Subcutaneous abdominal adipose tissue (tissue), 5 donors: ENCODE measurements around the gene CSRP2.

Source experiments
- H3K27ac ChIP-seq: one replicate; pipeline ENCODE4 v1.7.0; 2013; ENCODE audit warnings: low read depth, mild to moderate bottlenecking, inconsistent platforms, low read length, moderate library complexity
- H3K27me3 ChIP-seq, 5 donors: one replicate each; pipeline ENCODE4 v1.7.0; 2013; ENCODE audit warnings: low read length in 5 of 5, inconsistent platforms in 1 of 5; ENCODE audit not compliant: control insufficient read depth in 5 of 5, insufficient read depth in 4 of 5
- H3K36me3 ChIP-seq, 5 donors: one replicate each; pipeline ENCODE4 v1.7.0; 2013; ENCODE audit warnings: low read length in 5 of 5; ENCODE audit not compliant: control insufficient read depth in 5 of 5, insufficient read depth in 5 of 5
- H3K4me1 ChIP-seq, 5 donors: one replicate each; pipeline ENCODE4 v1.7.0; 2013; ENCODE audit warnings: low read length in 5 of 5, mild to moderate bottlenecking in 3 of 5, moderate library complexity in 1 of 5; ENCODE audit not compliant: control insufficient read depth in 5 of 5, insufficient read depth in 5 of 5
- H3K4me3 ChIP-seq, 5 donors: one replicate each; pipeline ENCODE4 v1.7.0; 2013; ENCODE audit warnings: low read length in 5 of 5, low read depth in 1 of 5
- H3K9ac ChIP-seq, 5 donors: one replicate each; pipeline ENCODE4 v1.7.0; 2013; ENCODE audit warnings: low read length in 5 of 5, mild to moderate bottlenecking in 4 of 5, moderate library complexity in 3 of 5
- H3K9me3 ChIP-seq, 5 donors: one replicate each; pipeline ENCODE4 v1.7.0; 2013; ENCODE audit warnings: low read length in 5 of 5; ENCODE audit not compliant: control insufficient read depth in 5 of 5
- donor health status: healthy.
- donor health status: healthy.
- donor health status: healthy.
- donor health status: healthy.
- donor health status: healthy.

Gene CSRP2

DNA sequence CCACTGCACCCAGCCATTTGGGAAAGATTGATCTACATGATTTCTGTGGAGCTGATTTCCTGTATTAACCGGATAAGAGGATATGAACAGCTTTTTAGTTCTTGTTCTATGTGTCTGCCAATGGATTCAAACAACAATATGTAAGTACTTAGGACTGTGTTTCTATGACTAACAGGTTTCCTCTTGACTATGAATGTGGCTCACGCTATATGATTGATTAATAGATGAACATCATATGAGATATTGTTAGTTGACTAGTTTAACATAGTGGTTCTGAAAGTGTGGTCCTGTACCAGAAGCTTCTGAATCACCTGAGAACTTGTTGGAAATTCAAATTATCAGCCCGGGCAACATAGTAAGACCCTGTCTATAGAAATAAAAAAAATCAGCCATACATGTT, 12.8 kb upstream of the CSRP2 start:
- H3K9me3 ChIP-seq, result peaks cover 0 to 9% (median 0%) of the 10 kb centered on the region in 5 donors
- H3K36me3 ChIP-seq, result no peaks in the 10 kb centered on the region
- no peak overlapping the region for H3K27ac ChIP-seq
- H3K9ac ChIP-seq, result no peak overlapping the region
- H3K4me1 ChIP-seq, result no peaks in the 10 kb centered on the region
- peaks cover 0 to 2% (median 0%) of the 10 kb centered on the region in 5 donors for H3K27me3 ChIP-seq
- no peak overlapping the region for H3K4me3 ChIP-seq

- Histone ChIP-seq H3K9me3 (peaks cover 0 to 9% (median 0%) of the 10 kb centered on the region in 5 donors), H3K27ac (no peak overlapping the region), H3K36me3 (no peaks in the 10 kb centered on the region)
These were observed 11.6 kb upstream of the CSRP2 start for GRCh38 chr12:76890151-76891143.

DNA sequence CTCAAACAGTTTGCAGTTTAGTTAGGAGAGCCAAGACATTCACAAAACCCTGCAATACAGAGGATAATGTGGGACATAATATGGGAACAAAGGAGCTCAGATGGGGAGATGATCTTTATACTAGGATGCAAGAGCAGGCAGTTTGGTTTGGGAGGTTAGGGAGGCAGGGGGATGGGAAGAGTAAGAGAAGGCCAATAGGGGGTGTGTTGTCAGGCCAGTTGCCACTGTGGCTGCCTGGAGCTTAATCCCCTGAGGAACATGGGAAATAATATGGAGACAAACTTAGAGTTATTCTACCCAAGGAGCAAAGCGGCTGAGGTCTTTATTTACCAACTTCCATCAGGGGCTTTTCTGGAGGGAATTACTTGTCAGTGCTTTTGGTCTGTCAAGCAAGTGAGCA, 10.0 kb upstream of the CSRP2 start:
- Histone ChIP-seq H3K9me3 (peaks cover 0 to 3% (median under 1%) of the 10 kb centered on the region in 5 donors), H3K36me3 (no peaks in the 10 kb centered on the region), H3K9ac (no peak overlapping the region), H3K27ac (no peak overlapping the region), H3K4me3 (no peak overlapping the region), H3K27me3 (peaks cover 0 to 2% (median 0%) of the 10 kb centered on the region in 5 donors), H3K4me1 (no peaks in the 10 kb centered on the region)

More at GRCh38 chr12:76890151-76891143, 11.6 kb upstream of the CSRP2 start:
- peaks cover 0 to 2% (median 0%) of the 10 kb centered on the region in 5 donors for H3K27me3 ChIP-seq
- H3K4me3 ChIP-seq, result no peak overlapping the region
- no peak overlapping the region for H3K9ac ChIP-seq
- H3K4me1 ChIP-seq, result no peaks in the 10 kb centered on the region

- Histone ChIP-seq H3K27me3 (no peaks in the 10 kb centered on the region), H3K4me1 (peaks cover 0 to 9% (median 5%) of the 10 kb centered on the region in 5 donors), H3K9me3 (peaks cover 0 to 13% (median 9%) of the 10 kb centered on the region in 5 donors), H3K4me3 (no peak overlapping the region), H3K9ac (no peak overlapping the region), H3K36me3 (no peaks in the 10 kb centered on the region), H3K27ac (no peak overlapping the region)
These were observed 5.0 kb upstream of the CSRP2 start for GRCh38 chr12:76883811-76884210.

DNA sequence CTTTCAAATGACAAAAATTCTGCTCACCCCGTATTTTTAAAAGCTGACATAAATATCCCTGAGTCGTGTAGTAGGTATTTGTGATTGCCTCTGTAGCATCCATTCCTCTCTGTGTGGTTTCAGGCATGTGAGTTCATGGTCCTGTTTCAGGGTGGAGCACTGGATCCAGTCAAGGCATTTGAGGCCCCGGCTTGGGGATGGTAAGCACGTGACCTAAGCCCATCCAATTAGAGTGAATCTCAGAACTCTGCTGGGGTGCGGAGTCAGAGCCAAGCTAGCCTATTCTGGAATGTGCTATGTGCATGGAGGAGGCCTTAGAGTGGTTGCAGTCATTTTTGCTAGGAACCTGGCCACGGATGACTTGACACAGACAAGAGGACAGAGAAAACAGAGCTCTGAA, 4.3 kb upstream of the CSRP2 start:
- H3K4me3 ChIP-seq, result peak overlapping the region in 1 of 5 donors; percentile 4
- H3K9me3 ChIP-seq, result peaks cover 0 to 13% (median 9%) of the 10 kb centered on the region in 5 donors
- H3K27ac ChIP-seq, result no peak overlapping the region
- H3K9ac ChIP-seq, result no peak overlapping the region
- no peaks in the 10 kb centered on the region for H3K27me3 ChIP-seq
- no peaks in the 10 kb centered on the region for H3K36me3 ChIP-seq
- peaks cover 0 to 15% (median 10%) of the 10 kb centered on the region in 5 donors for H3K4me1 ChIP-seq

DNA sequence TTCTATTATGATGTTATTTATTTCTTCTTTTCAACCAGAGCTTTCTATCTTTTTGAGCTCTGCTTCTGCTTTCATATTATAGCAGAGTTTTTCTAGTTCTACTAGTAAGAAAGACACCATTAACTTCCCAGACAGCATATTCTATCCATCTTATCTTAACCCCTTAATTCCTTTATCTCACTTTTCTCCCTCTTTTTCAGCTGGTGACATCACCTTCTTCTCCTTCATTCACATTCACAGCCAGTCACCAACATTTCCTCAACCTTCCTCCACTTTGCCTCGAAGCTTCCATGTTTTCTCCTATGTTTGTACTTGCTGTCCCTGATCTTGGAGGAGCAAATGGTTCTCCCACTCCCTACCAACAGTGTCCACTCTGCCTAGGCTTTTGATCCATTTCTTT, 3.5 kb upstream of the CSRP2 start:
- Histone ChIP-seq H3K27me3 (no peaks in the 10 kb centered on the region), H3K9ac (no peak overlapping the region), H3K27ac (no peak overlapping the region), H3K9me3 (peaks cover 0 to 13% (median 9%) of the 10 kb centered on the region in 5 donors), H3K4me1 (peaks cover 0 to 21% (median 15%) of the 10 kb centered on the region in 5 donors), H3K4me3 (no peak overlapping the region), H3K36me3 (no peaks in the 10 kb centered on the region)

DNA sequence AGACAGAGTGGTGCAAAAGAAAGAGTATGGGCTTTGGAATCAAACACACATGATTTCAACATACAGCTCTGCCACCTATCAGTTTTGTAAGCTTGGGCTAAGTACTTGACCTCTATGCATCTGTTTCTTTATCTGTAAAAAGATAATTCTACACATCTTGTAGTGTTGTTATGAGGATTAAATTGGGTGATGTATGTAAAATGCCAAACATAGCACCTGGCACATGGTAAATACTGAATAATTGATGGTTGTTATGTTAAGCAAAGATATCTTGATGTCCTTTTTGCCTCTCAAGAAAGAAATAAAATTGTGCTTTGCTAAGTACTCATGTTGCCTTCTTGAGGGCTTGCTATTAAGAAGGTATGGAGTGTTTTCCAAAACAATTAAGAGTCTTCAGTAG, 2.3 kb upstream of the CSRP2 start:
- peaks cover 0 to 25% (median 17%) of the 10 kb centered on the region in 5 donors for H3K4me1 ChIP-seq
- H3K9ac ChIP-seq, result no peak overlapping the region
- peaks cover 0 to 13% (median 9%) of the 10 kb centered on the region in 5 donors for H3K9me3 ChIP-seq
- H3K27me3 ChIP-seq, result no peaks in the 10 kb centered on the region
- H3K4me3 ChIP-seq, result no peak overlapping the region
- H3K27ac ChIP-seq, result no peak overlapping the region
- H3K36me3 ChIP-seq, result no peaks in the 10 kb centered on the region

DNA sequence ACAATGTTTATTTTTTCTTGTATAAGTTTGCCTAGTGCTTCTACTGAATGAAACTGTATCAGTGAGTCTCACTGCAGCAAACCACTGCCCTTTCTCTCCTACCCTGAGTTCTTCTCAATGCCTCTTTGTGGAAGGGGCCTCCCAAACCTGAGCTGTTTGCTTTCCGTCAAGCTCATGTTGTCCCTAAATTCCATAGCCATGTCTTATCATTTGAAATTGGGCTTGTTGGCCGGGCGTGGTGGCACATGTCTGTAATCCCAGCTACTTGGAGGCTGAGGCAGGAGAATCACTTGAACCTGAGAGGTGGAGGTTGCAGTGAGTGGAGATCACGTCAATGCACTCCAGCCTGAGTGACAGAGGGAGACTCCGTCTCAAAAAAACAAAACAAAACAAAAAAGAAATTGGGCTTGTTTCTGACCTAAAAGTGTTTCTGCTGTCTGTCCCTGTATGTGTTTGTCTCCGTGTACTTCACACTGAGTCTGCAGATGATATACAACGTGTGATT, 1.8 kb upstream of the CSRP2 start:
- Histone ChIP-seq H3K36me3 (no peaks in the 10 kb centered on the region), H3K4me1 (peaks cover 0 to 25% (median 17%) of the 10 kb centered on the region in 5 donors), H3K9ac (no peak overlapping the region), H3K27ac (no peak overlapping the region), H3K9me3 (peaks cover 0 to 13% (median 9%) of the 10 kb centered on the region in 5 donors), H3K4me3 (no peak overlapping the region), H3K27me3 (no peaks in the 10 kb centered on the region)

- Histone ChIP-seq H3K27ac (peak overlapping the region; percentile 87), H3K4me3 (peak overlapping the region; percentile 71 to 84 (median 79)), H3K36me3 (no peaks in the 10 kb centered on the region), H3K9me3 (peaks cover 0 to 13% (median 9%) of the 10 kb centered on the region in 5 donors), H3K4me1 (peaks cover 0 to 25% (median 17%) of the 10 kb centered on the region in 5 donors), H3K9ac (peak overlapping the region; percentile 17 to 86 (median 76)), H3K27me3 (no peaks in the 10 kb centered on the region)
These were observed 1.1 kb upstream of the CSRP2 start for GRCh38 chr12:76879710-76880518.
